Stimulated activated CD8-positive, alpha-beta memory T cell treated with anti-CD3 and anti-CD28 coated beads, Interleukin-2, amount 100 ng/mL, for 1 hour (primary cell): ENCODE data around the gene TOPORS.

ENCODE experiments used
- DNase-seq, 2 donors: peaks; one replicate each; pipeline ENCODE4 v3.0.0-alpha.2; 2020; ENCODE audit warnings: low read depth in 2 of 2

Gene TOPORS

DNA sequence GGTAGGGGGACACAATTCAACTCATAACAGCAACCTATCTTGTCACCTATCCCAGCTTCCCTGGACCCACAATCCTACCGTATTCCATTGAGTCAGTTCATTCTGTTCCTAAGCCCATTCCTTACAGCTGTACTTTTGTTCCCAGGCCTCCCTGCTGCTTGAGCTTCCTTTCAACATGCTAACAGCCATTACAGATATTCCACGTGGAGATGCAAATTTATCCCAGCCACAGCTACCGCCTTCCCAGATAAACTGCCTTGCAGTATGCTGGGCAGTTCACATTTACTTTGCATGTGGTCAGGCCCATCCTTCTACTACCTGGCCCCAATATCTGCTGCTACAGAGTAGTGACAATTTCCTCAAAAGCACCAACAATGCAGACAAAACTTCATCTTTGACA, 49.4 kb downstream of the TOPORS start:
- no peak for DNase-seq

GRCh38 chr9:32502464-32502863, 49.9 kb downstream of the TOPORS start:
- no peak for DNase-seq

DNA sequence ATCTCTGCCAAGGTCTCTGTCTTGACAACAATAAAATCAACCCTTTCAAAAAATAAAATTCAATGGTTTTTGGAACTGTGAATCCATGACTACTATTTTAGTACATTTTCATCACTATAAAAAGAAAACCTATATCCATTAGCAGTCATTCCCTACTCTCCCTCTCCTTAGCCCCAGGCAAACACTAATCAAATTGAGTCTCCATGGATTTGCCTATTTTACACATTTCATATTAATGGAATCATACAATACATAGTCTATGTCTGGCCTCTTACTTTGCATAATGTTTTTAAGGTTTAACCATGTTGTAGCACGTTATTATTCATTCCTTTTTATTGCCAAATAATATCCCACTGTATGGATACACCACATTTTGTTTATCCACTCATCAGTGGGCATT, 50.5 kb downstream of the TOPORS start:
- DNase-seq = no peak

DNA sequence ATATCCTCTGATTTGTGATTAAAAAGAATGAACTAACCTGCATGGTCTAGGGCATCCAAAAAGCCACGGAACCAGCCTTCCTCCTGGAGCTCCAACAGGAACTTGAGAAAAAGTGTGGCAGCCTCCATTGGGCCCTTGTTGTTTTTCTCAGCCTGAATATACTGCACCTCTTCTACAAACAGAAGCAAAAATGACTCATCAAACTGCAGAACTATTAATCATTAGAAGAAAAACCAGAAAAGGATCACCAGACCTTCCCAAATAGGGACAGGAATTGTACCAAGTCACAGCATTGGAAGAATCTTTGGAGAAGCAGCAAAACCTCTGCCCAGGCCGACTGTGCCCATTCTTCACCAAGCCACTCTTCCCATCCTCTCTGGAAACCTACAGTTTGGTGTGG, 51.6 kb downstream of the TOPORS start:
- no peak for DNase-seq

DNA sequence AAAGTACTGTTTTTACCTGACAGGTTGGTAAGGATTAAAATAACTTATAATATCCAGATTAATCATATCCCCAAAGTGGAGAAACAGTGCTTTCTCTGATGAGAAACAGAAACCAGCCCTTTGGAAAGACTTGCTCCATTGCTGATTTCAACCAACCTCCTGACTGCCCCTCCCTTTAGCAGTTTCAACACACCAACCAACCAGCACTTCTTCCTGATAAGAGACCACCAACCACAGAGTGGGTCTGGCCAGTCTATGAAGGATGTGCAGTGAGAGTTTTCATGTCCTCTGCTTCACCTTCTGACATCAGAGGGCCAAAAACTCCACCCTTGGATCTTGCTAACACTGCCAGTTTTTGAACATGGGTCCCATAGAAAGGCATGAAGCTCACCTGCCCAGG, 54.5 kb downstream of the TOPORS start:
- DNase-seq = no peak

DNA sequence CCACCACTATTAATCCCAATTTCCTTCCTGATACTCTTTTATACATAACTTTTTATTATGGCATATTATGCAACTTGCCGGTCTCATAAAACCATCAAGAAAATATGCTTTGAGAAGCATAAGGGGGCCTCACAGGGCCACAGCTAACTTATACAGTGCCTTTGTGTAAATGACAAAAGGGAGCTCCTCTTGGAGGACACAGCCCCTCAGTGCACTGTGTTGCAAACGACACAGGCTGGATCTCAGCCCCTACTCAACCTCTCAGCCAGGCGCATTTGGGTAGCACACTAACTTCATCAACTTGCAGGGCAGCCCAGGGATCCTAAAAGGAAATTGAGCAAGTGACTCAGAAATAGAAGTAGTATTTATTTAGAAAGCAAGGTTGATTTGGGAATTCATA, 61.8 kb downstream of the TOPORS start:
- no peak for DNase-seq
